ENCODE data around the gene TFCP2.
A peak's percentile ranks its signal among the peaks of the same experiment; 100 is the strongest.

The TFCP2 gene

GRCh38 chr12:51049525-51049924 lies 123.4 kb downstream of the TFCP2 start:
- Histone ChIP-seq H3K4me1 (ENCODE audit: insufficient read depth, low read length, poor library complexity, severe bottlenecking) (peaks cover 23% of the 10 kb centered on the region), H3K36me3 (ENCODE audit: insufficient read depth, low read length) (peaks cover 6% of the 10 kb centered on the region; the same call in 1 of the 2 replicates), H3K9me2 (replicated peaks; ENCODE audit: low read depth, low read length) (no peaks in the 10 kb centered on the region), H3K4me3 (ENCODE audit: low read length, poor library complexity, severe bottlenecking) (peak overlapping the region; percentile 89), H4K20me1 (ENCODE audit: insufficient read depth, low read length, poor library complexity, severe bottlenecking) (no peaks in the 10 kb centered on the region), H2AFZ (ENCODE audit: low read length) (no peak overlapping the region), H3K9me3 (ENCODE audit: insufficient read depth, low read depth, low read length) (no peaks in the 10 kb centered on the region), H3F3A (ENCODE audit: low read depth) (peaks cover 3% of the 10 kb centered on the region; the same call in 1 of the 2 replicates), H3K4me2 (ENCODE audit: low read depth, low read length, poor library complexity, severe bottlenecking) (peak overlapping the region; percentile 93), H3K79me2 (ENCODE audit: insufficient read depth, low read length) (peaks cover 30% of the 10 kb centered on the region), H3K9ac (ENCODE audit: low read depth, low read length, poor library complexity, severe bottlenecking) (peak overlapping the region; percentile 85), H3K27me3 (ENCODE audit: insufficient read depth, low read length, poor library complexity, severe bottlenecking) (no peaks in the 10 kb centered on the region)
- TF ChIP-seq, protein P1, sequence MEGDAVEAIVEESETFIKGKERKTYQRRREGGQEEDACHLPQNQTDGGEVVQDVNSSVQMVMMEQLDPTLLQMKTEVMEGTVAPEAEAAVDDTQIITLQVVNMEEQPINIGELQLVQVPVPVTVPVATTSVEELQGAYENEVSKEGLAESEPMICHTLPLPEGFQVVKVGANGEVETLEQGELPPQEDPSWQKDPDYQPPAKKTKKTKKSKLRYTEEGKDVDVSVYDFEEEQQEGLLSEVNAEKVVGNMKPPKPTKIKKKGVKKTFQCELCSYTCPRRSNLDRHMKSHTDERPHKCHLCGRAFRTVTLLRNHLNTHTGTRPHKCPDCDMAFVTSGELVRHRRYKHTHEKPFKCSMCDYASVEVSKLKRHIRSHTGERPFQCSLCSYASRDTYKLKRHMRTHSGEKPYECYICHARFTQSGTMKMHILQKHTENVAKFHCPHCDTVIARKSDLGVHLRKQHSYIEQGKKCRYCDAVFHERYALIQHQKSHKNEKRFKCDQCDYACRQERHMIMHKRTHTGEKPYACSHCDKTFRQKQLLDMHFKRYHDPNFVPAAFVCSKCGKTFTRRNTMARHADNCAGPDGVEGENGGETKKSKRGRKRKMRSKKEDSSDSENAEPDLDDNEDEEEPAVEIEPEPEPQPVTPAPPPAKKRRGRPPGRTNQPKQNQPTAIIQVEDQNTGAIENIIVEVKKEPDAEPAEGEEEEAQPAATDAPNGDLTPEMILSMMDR (conservative IDR thresholded peaks at IDR 0.05; ENCODE audit: low read length), result no peak
- TF ChIP-seq EZH2phosphoT487 (IDR thresholded peaks at IDR 0.05; ENCODE audit: borderline replicate concordance), result no peak

DNA sequence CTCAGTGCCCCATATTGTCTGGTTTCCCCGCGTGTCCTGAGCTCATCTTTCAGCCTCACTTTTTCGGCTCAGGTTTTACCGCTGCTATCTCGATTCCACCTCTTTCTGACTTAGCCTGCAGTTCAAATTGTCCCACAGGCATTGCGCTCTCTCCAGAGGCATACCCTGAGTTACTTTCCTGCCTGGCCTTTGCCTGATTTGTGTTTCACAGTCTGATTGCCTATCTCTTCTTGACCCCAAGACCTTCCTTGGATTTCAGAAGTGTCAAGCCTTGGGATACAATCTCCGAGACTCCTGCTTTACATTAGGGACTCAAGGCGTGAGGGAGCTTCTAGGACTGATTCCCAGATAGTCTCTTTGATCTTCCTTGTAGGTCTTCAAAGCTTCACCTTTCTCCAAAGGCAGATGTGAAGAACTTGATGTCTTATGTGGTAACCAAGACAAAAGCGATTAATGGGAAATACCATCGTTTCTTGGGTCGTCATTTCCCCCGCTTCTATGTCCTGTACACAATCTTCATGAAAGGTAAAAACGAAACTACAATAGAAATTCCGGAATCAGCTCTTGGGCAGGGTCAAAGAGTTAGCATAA lies 124.2 kb downstream of the TFCP2 start:
- Histone ChIP-seq H4K20me1 (ENCODE audit: insufficient read depth, low read length, poor library complexity, severe bottlenecking) (no peaks in the 10 kb centered on the region), H3K36me3 (ENCODE audit: insufficient read depth, low read length) (no peaks in the 10 kb centered on the region), H3K27me3 (ENCODE audit: insufficient read depth, low read length, poor library complexity, severe bottlenecking) (no peaks in the 10 kb centered on the region), H3K9ac (ENCODE audit: low read depth, low read length, poor library complexity, severe bottlenecking) (peak overlapping the region; percentile 85), H3K4me2 (ENCODE audit: low read depth, low read length, poor library complexity, severe bottlenecking) (peak overlapping the region; percentile 93), H3K4me1 (ENCODE audit: insufficient read depth, low read length, poor library complexity, severe bottlenecking) (peaks cover 23% of the 10 kb centered on the region), H2AFZ (ENCODE audit: low read length) (peak overlapping the region; percentile 95; the same call in 1 of the 2 replicates), H3K4me3 (ENCODE audit: low read length, poor library complexity, severe bottlenecking) (peak overlapping the region; percentile 89), H3K9me2 (replicated peaks; ENCODE audit: low read depth, low read length) (no peaks in the 10 kb centered on the region), H3F3A (ENCODE audit: low read depth) (peaks cover 3% of the 10 kb centered on the region; the same call in 1 of the 2 replicates), H3K9me3 (ENCODE audit: insufficient read depth, low read depth, low read length) (no peaks in the 10 kb centered on the region), H3K79me2 (ENCODE audit: insufficient read depth, low read length) (peaks cover 30% of the 10 kb centered on the region)
- TF ChIP-seq, protein P1 (conservative IDR thresholded peaks at IDR 0.05; ENCODE audit: low read length), result no peak
- no peak for TF ChIP-seq EZH2phosphoT487 (IDR thresholded peaks at IDR 0.05; ENCODE audit: borderline replicate concordance)

DNA sequence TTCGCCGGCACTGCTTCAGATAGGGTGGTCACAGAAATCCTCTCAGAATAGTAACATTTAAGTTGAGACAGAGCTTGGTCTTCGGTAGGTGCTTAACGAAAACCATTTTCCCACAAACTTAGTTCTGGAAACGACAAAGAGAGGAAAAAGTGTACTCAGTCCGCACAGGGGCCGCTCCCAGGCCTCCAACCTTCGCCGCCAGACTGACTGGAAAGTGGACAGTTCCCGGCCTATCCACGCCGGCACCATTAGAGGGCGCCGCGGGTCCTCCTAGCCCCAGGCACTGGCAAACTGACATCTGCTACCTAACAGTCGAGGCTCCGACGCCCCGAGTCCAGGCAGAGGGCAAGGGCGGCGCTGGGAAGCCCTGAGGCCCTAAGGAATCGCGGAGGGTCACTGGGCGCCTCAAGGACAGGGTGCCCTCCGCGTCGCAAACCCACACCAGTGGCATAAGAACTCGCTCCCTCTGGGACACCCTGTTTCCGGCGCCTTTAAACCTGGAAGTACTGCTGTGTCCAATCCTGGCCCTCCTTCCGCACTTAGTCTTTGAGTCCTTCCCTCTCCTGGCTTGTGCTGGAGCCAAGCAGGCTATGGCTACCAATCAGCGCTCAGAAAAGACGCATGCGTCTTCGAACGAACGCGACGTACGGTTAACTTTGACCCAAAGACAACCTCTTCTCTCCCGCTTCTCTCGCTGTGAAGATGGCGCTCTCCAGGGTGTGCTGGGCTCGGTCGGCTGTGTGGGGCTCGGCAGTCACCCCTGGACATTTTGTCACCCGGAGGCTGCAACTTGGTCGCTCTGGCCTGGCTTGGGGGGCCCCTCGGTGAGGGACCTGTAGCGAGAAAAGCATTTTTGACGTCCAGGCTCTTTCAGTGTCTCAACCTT lies 125.0 kb downstream of the TFCP2 start, which contains the start of gene LETMD1:
Gene LETMD1, plus strand, starts transcription at position 673 of the 886 bp plus-strand sequence. Its CDS starts 30 bp downstream, at position 703.
- no peaks in the 10 kb centered on the region for H4K20me1 ChIP-seq (ENCODE audit: insufficient read depth, low read length, poor library complexity, severe bottlenecking)
- H3K9me2 ChIP-seq (replicated peaks; ENCODE audit: low read depth, low read length), result no peaks in the 10 kb centered on the region
- peak within 1 kb of the TSS; percentile 89 for H3K4me3 ChIP-seq (ENCODE audit: low read length, poor library complexity, severe bottlenecking)
- no peaks in the 10 kb centered on the region for H3K9me3 ChIP-seq (ENCODE audit: insufficient read depth, low read depth, low read length)
- H3K4me1 ChIP-seq (ENCODE audit: insufficient read depth, low read length, poor library complexity, severe bottlenecking), result peaks cover 23% of the 10 kb centered on the region
- no peaks in the 10 kb centered on the region for H3K36me3 ChIP-seq (ENCODE audit: insufficient read depth, low read length)
- peaks cover 3% of the 10 kb centered on the region; the same call in 1 of the 2 replicates for H3F3A ChIP-seq (ENCODE audit: low read depth)
- H3K27me3 ChIP-seq (ENCODE audit: insufficient read depth, low read length, poor library complexity, severe bottlenecking), result no peaks in the 10 kb centered on the region
- H3K79me2 ChIP-seq (ENCODE audit: insufficient read depth, low read length), result peaks cover 30% of the 10 kb centered on the region
- TF ChIP-seq, protein P1 (conservative IDR thresholded peaks at IDR 0.05; ENCODE audit: low read length), result peak; percentile 95
- TF ChIP-seq EZH2phosphoT487 (IDR thresholded peaks at IDR 0.05; ENCODE audit: borderline replicate concordance), result no peak
- peak within 1 kb of the TSS; percentile 95 for H2AFZ ChIP-seq (ENCODE audit: low read length)
- peak within 1 kb of the TSS; percentile 85 for H3K9ac ChIP-seq (ENCODE audit: low read depth, low read length, poor library complexity, severe bottlenecking)
- peak within 1 kb of the TSS; percentile 93 for H3K4me2 ChIP-seq (ENCODE audit: low read depth, low read length, poor library complexity, severe bottlenecking)

Measured in Loucy (cell line).